H9 (cell line): Measurements from ENCODE around the gene TYRO3. TPM values are rescaled to one million over a fixed set of nuclear protein-coding genes. Genes with fewer than 3 reads are reported as not detected.

Source experiments
- DNase-seq: peaks from one replicate; pipeline ENCODE4 v3.0.0-alpha.2; 2017
- H2AFZ ChIP-seq: one replicate; pipeline ENCODE4 v1.6.1; 2013; ENCODE audit warnings: mild to moderate bottlenecking, low read length, control low read depth, moderate library complexity
- H2AK5ac ChIP-seq: 2 replicates; pipeline ENCODE4 v1.6.1; 2013; ENCODE audit warnings: low read length, control low read depth, mixed read lengths; ENCODE audit not compliant: insufficient read length
- H2BK120ac ChIP-seq: one replicate; pipeline ENCODE4 v1.6.1; 2013; ENCODE audit warnings: low read depth, mild to moderate bottlenecking, low read length, control low read depth, inconsistent platforms; ENCODE audit not compliant: poor library complexity, severe bottlenecking
- H2BK12ac ChIP-seq: 2 replicates; pipeline ENCODE4 v1.6.1; 2013; ENCODE audit warnings: low read length, control low read depth, mixed read lengths, low read depth; ENCODE audit not compliant: insufficient read length
- H2BK15ac ChIP-seq: 2 replicates; pipeline ENCODE4 v1.6.1; 2013; ENCODE audit warnings: low read depth, low read length, control low read depth
- H2BK20ac ChIP-seq: one replicate; pipeline ENCODE4 v1.6.1; 2013; ENCODE audit warnings: low read depth, mild to moderate bottlenecking, low read length, control low read depth, inconsistent platforms; ENCODE audit not compliant: poor library complexity, severe bottlenecking
- H2BK5ac ChIP-seq: 2 replicates; pipeline ENCODE4 v1.6.1; 2013; ENCODE audit warnings: low read length, control low read depth, mixed read lengths; ENCODE audit not compliant: insufficient read length
- H3K14ac ChIP-seq: 2 replicates; pipeline ENCODE4 v1.6.1; 2013; ENCODE audit warnings: low read length, control low read depth; ENCODE audit not compliant: insufficient read depth
- H3K18ac ChIP-seq: 2 replicates; pipeline ENCODE4 v1.6.1; 2013; ENCODE audit warnings: low read depth, mild to moderate bottlenecking, mixed read lengths, low read length, control low read depth; ENCODE audit not compliant: insufficient read length
- H3K23ac ChIP-seq: 2 replicates; pipeline ENCODE4 v1.6.1; 2013; ENCODE audit warnings: low read length, control low read depth, mixed read lengths, low read depth; ENCODE audit not compliant: insufficient read length
- H3K23me2 ChIP-seq: 2 replicates; pipeline ENCODE4 v1.6.1; 2013; ENCODE audit warnings: low read depth, mild to moderate bottlenecking, mixed read lengths, low read length, control low read depth; ENCODE audit not compliant: insufficient read length, poor library complexity, severe bottlenecking
- H3K27ac ChIP-seq: 2 replicates; pipeline ENCODE4 v1.5.1; 2013; ENCODE audit warnings: low read length, control low read depth, mixed read lengths, low read depth; ENCODE audit not compliant: insufficient read length
- H3K27me3 ChIP-seq: 2 replicates; pipeline ENCODE4 v1.6.1; 2013; ENCODE audit warnings: low read length, control low read depth, inconsistent platforms; ENCODE audit not compliant: insufficient read depth
- H3K4ac ChIP-seq: 2 replicates; pipeline ENCODE4 v1.6.1; 2013; ENCODE audit warnings: low read depth, mild to moderate bottlenecking, control low read depth, inconsistent platforms, low read length, moderate library complexity
- H3K4me1 ChIP-seq: 2 replicates; pipeline ENCODE4 v1.6.1; 2013; ENCODE audit warnings: low read length, control low read depth, inconsistent platforms; ENCODE audit not compliant: insufficient read depth
- H3K4me2 ChIP-seq: 2 replicates; pipeline ENCODE4 v1.6.1; 2013; ENCODE audit warnings: low read length, control low read depth, mixed read lengths; ENCODE audit not compliant: insufficient read length, insufficient read depth
- H3K56ac ChIP-seq: 2 replicates; pipeline ENCODE4 v1.6.1; 2013; ENCODE audit warnings: low read depth, mild to moderate bottlenecking, mixed read lengths, low read length, control low read depth; ENCODE audit not compliant: insufficient read length
- H3K79me1 ChIP-seq: 2 replicates; pipeline ENCODE4 v1.6.1; 2013; ENCODE audit warnings: low read depth, mild to moderate bottlenecking, moderate library complexity, low read length, control low read depth, inconsistent platforms; ENCODE audit not compliant: insufficient read depth, poor library complexity, severe bottlenecking
- H3K79me2 ChIP-seq: 2 replicates; pipeline ENCODE4 v1.6.1; 2013; ENCODE audit warnings: low read length, control low read depth, inconsistent platforms; ENCODE audit not compliant: insufficient read depth
- H3K9ac ChIP-seq: 2 replicates; pipeline ENCODE4 v1.6.1; 2013; ENCODE audit warnings: low read length, control low read depth, mixed read lengths; ENCODE audit not compliant: insufficient read length; ENCODE audit errors: extremely low read depth
- H3K9me3 ChIP-seq: one replicate; pipeline ENCODE4 v1.6.1; 2013; ENCODE audit warnings: low read depth, low read length, inconsistent platforms; ENCODE audit not compliant: control insufficient read depth
- H3T11ph ChIP-seq: one replicate; pipeline ENCODE4 v1.6.1; 2013; ENCODE audit warnings: mild to moderate bottlenecking, low read length, control low read depth, inconsistent platforms
- H4K20me1 ChIP-seq: one replicate; pipeline ENCODE4 v1.6.1; 2013; ENCODE audit not compliant: control insufficient read depth, insufficient read length, insufficient read depth
- H4K5ac ChIP-seq: 2 replicates; pipeline ENCODE4 v1.6.1; 2013; ENCODE audit warnings: low read depth, mild to moderate bottlenecking, mixed read lengths, low read length, control low read depth; ENCODE audit not compliant: insufficient read length
- H4K8ac ChIP-seq: replicated peaks from 2 replicates; pipeline ENCODE4 v1.6.1; 2013; ENCODE audit warnings: low read length, control low read depth, mixed read lengths, low read depth; ENCODE audit not compliant: insufficient read length
- H4K91ac ChIP-seq: 2 replicates; pipeline ENCODE4 v1.6.1; 2013; ENCODE audit warnings: low read depth, mild to moderate bottlenecking, moderate library complexity, mixed read lengths, low read length, control low read depth; ENCODE audit not compliant: insufficient read length
- H3K27ac Mint-ChIP-seq, 3 experiments: 2 replicates in 2 of 3; 3 replicates in 1 of 3; pipeline ENCODE4 v1.8.0; 2020 to 2021; ENCODE audit warnings: mixed read lengths in 3 of 3, mild to moderate bottlenecking in 1 of 3, moderate library complexity in 1 of 3
- H3K27me3 Mint-ChIP-seq: 2 replicates; pipeline ENCODE4 v1.8.0; 2021; ENCODE audit warnings: low read depth, mild to moderate bottlenecking, moderate library complexity, mixed read lengths
- H3K36me3 Mint-ChIP-seq, 3 experiments: 2 replicates in 2 of 3; 3 replicates in 1 of 3; pipeline ENCODE4 v1.8.0; 2020 to 2021; ENCODE audit warnings: low read depth in 3 of 3, mixed read lengths in 3 of 3; ENCODE audit not compliant: insufficient read depth in 1 of 3
- H3K4me1 Mint-ChIP-seq, 2 experiments: 2 replicates each; pipeline ENCODE4 v1.8.0; 2020; ENCODE audit warnings: mixed read lengths in 2 of 2
- H3K4me3 Mint-ChIP-seq, 2 experiments: 2 replicates in 1 of 2; 3 replicates in 1 of 2; pipeline ENCODE4 v1.8.0; 2020 to 2021; ENCODE audit warnings: mild to moderate bottlenecking in 2 of 2, mixed read lengths in 2 of 2, moderate library complexity in 1 of 2
- H3K9me3 Mint-ChIP-seq, 2 experiments: 2 replicates in 1 of 2; 3 replicates in 1 of 2; pipeline ENCODE4 v1.8.0; 2020; ENCODE audit warnings: mild to moderate bottlenecking in 2 of 2, mixed read lengths in 2 of 2, moderate library complexity in 1 of 2
- CTCF ChIP-seq: fragments of 200-600 bp; sonication (generic); conservative IDR thresholded peaks from 3 replicates; pipeline ENCODE4 v1.8.0; 2021; ENCODE audit warnings: antibody characterized with exemption, mild to moderate bottlenecking
- WGBS: extraction: QIAGEN DNeasy Blood & Tissue Kit; methylation state at CpG from one replicate; pipeline ENCODE4 v1.1.7; 2013; ENCODE audit warnings: missing lambda C conversion rate, low lambda C conversion rate, mixed read lengths; ENCODE audit not compliant: insufficient read length; ENCODE audit errors: extremely low coverage; 5-methylcytosine and 5-hydroxymethylcytosine counted together
- total RNA-seq: library from RNA; stranded (reverse); gene quantifications from 2 replicates; pipeline ENCODE4 v1.2.1, GENCODE V29; 2021

TYRO3 gene
- total RNA-seq, 1 experiment from 2014 or later: 124 TPM

DNA sequence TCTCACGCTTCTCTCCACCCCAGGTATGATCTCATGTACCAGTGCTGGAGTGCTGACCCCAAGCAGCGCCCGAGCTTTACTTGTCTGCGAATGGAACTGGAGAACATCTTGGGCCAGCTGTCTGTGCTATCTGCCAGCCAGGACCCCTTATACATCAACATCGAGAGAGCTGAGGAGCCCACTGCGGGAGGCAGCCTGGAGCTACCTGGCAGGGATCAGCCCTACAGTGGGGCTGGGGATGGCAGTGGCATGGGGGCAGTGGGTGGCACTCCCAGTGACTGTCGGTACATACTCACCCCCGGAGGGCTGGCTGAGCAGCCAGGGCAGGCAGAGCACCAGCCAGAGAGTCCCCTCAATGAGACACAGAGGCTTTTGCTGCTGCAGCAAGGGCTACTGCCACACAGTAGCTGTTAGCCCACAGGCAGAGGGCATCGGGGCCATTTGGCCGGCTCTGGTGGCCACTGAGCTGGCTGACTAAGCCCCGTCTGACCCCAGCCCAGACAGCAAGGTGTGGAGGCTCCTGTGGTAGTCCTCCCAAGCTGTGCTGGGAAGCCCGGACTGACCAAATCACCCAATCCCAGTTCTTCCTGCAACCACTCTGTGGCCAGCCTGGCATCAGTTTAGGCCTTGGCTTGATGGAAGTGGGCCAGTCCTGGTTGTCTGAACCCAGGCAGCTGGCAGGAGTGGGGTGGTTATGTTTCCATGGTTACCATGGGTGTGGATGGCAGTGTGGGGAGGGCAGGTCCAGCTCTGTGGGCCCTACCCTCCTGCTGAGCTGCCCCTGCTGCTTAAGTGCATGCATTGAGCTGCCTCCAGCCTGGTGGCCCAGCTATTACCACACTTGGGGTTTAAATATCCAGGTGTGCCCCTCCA is 19.1 kb downstream of the TYRO3 start:
- H3K9ac ChIP-seq: no peak overlapping the region

More for the DNA sequence above, 19.1 kb downstream of the TYRO3 start:
- Histone ChIP-seq H3K27ac (no peak overlapping the region), H2AK5ac (no peak overlapping the region), H2BK5ac (no peak overlapping the region), H2AFZ (no peak overlapping the region), H3K23me2 (no peaks in the 10 kb centered on the region), H3K14ac (no peak overlapping the region), H2BK12ac (no peak overlapping the region), H3K79me2 (no peaks in the 10 kb centered on the region), H3K79me1 (no peaks in the 10 kb centered on the region), H3K4me1 (no peaks in the 10 kb centered on the region), H4K8ac (no peak overlapping the region), H3K18ac (no peak overlapping the region), H4K20me1 (no peaks in the 10 kb centered on the region), H3K4me2 (no peak overlapping the region), H3K56ac (no peak overlapping the region), H2BK120ac (no peak overlapping the region), H4K91ac (no peak overlapping the region), H3K9me3 (no peaks in the 10 kb centered on the region), H2BK15ac (no peak overlapping the region), H3K27me3 (no peaks in the 10 kb centered on the region), H4K5ac (no peak overlapping the region), H2BK20ac (no peak overlapping the region), H3K23ac (no peak overlapping the region), H3T11ph (no peak overlapping the region), H3K4ac (no peak overlapping the region)
- Mint-ChIP-seq H3K27me3 (no peaks in the 10 kb centered on the region), H3K27ac (peak overlapping the region in 2 of 3 experiments; percentile 59 to 62; a peak in 2 of 7 replicates), H3K9me3 (no peaks in the 10 kb centered on the region), H3K36me3 (peaks cover 11 to 52% (median 40%) of the 10 kb centered on the region in 3 experiments; a peak in 6 of 7 replicates), H3K4me1 (peaks cover 2 to 7% of the 10 kb centered on the region in 2 experiments; a peak in 3 of 4 replicates), H3K4me3 (no peak overlapping the region)
- no CpG with 5 or more reads among the region's 12 CpGs for WGBS
- TF ChIP-seq CTCF: no peak
- DNase-seq: no peak
